Adipocyte (in vitro differentiated cells): ENCODE results near the gene PDZRN3.
A peak's percentile ranks its signal among the peaks of the same experiment; 100 is the strongest.

ENCODE experiments used
- DNase-seq: peaks from one replicate; pipeline ENCODE4 v3.0.0-alpha.2; 2015; ENCODE audit warnings: low read depth
- H3K27me3 ChIP-seq: replicated peaks from 2 replicates; pipeline ENCODE4 v1.7.0; 2013; ENCODE audit warnings: mild to moderate bottlenecking, low read length, moderate library complexity; ENCODE audit not compliant: control insufficient read depth, insufficient read depth
- H3K36me3 ChIP-seq: 2 replicates; pipeline ENCODE4 v1.7.0; 2013; ENCODE audit warnings: low read length, mild to moderate bottlenecking, moderate library complexity; ENCODE audit not compliant: control insufficient read depth, insufficient read depth, severe bottlenecking
- H3K4me1 ChIP-seq: 2 replicates; pipeline ENCODE4 v1.7.0; 2013; ENCODE audit warnings: mild to moderate bottlenecking, low read length, moderate library complexity; ENCODE audit not compliant: control insufficient read depth, insufficient read depth
- H3K4me3 ChIP-seq: 2 replicates; pipeline ENCODE4 v1.7.0; 2013; ENCODE audit warnings: mild to moderate bottlenecking, low read length, moderate library complexity
- H3K9ac ChIP-seq: 2 replicates; pipeline ENCODE4 v1.7.0; 2013; ENCODE audit warnings: mild to moderate bottlenecking, low read length, moderate library complexity
- H3K9me3 ChIP-seq: 2 replicates; pipeline ENCODE4 v1.7.0; 2013; ENCODE audit warnings: mild to moderate bottlenecking, low read length, moderate library complexity; ENCODE audit not compliant: control insufficient read depth

Gene PDZRN3

DNA sequence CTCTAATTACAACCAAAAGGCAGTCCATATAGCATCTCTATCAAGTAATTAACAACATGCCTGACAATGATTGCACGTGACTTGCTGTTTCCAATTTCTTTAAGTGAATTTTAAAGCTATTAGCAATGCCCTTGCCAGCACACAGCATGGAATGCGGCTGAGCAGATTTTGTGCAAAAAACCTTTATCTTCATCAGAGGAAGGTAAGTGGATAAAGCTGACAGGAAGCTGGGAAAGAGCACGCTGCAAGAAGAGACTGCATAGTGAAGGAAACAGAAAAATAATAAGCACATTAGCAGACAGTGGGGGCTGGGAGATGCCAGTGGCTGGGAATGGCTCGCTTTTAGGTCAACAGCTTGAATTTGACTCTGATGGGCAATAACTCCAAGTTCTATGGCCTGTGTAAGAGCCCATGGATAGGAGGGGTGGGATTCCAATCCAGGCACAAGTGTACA lies 138.8 kb downstream of the PDZRN3 start:
- H3K4me3 ChIP-seq, result no peak overlapping the region
- no peak for DNase-seq
- H3K9me3 ChIP-seq, result no peaks in the 10 kb centered on the region
- no peaks in the 10 kb centered on the region for H3K36me3 ChIP-seq
- no peak overlapping the region for H3K9ac ChIP-seq
- peaks cover 21% of the 10 kb centered on the region for H3K4me1 ChIP-seq
- no peaks in the 10 kb centered on the region for H3K27me3 ChIP-seq

DNA sequence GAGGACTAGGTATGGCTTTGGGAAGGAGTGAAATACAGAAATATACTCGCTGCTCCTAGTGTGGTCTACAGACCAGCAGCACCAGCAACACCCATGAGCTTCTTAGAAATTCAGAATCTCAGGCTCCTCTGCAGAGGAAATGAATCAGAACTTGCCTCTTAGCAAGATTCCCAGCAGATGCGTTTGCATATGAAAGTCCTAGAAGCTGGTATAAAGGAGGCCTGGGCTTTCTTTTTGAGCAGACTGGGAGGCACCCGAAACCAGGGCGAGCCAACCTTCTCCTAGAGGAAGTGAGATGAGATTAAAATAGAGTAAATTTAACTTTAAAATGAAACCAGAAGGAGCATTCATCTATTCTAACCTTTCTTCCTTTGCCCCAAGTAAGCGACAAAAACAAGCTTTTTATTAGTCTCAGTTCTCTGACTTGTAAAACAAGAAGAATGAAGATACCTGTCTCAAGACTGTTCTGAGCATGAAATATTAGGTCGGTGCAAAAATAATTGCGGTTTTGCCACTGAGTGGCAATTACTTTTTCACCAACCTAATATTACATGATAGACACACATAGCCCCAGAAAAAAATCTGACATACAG lies 140.0 kb downstream of the PDZRN3 start:
- peaks cover 22% of the 10 kb centered on the region for H3K4me1 ChIP-seq
- no peaks in the 10 kb centered on the region for H3K27me3 ChIP-seq
- H3K9me3 ChIP-seq, result no peaks in the 10 kb centered on the region
- H3K9ac ChIP-seq, result no peak overlapping the region
- DNase-seq, result peak; percentile 44
- H3K4me3 ChIP-seq, result no peak overlapping the region
- no peaks in the 10 kb centered on the region for H3K36me3 ChIP-seq

DNA sequence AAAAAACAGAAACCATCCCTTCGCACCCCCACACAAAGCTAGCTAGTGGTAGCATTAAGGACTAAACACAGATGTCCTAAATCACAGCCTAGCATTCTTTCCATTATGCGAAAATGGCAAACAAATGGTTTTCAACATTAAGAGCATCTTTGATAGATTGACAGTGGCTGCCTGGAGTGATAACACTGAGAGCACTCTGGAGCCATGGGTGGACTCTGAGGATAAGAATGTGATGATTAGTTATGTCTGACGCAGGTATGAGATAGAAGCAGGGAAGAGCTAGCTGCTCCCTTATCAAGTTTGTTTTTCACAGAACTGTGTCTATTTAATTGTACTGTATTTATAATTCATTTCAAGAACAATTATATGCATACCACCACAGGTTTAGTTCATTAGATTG lies 142.9 kb downstream of the PDZRN3 start:
- Histone ChIP-seq H3K4me1 (peaks cover 16% of the 10 kb centered on the region), H3K36me3 (peaks cover under 1% of the 10 kb centered on the region), H3K9me3 (no peaks in the 10 kb centered on the region), H3K4me3 (no peak overlapping the region), H3K9ac (no peak overlapping the region), H3K27me3 (no peaks in the 10 kb centered on the region)
- DNase-seq, result no peak

DNA sequence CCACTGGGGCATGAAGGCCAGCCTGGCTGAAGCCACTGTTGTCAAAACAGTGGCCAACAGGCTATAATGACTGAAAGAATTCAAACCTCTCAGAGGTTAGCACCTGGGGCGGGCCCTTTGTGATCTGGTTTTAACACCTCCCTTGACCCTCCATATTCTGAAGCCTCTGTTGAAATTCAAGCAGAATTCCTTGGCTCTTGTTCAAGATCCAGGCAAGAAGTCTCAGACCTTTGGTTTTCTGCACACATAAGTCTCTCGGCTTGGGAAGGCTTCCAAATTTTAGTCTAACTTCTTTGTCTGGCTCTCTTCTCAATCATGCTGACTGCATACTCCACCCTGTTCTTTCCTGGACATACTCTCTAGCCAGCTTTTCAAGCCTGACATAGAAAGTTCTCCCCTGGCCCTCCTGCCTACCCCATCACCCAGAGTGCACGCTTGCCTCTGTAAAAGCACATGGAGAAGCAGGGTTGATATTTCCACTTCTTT lies 144.5 kb downstream of the PDZRN3 start:
- H3K9me3 ChIP-seq, result no peaks in the 10 kb centered on the region
- no peak overlapping the region for H3K4me3 ChIP-seq
- H3K27me3 ChIP-seq, result no peaks in the 10 kb centered on the region
- peak; percentile 45 for DNase-seq
- peaks cover 16% of the 10 kb centered on the region for H3K4me1 ChIP-seq
- H3K9ac ChIP-seq, result no peak overlapping the region
- peaks cover 4% of the 10 kb centered on the region for H3K36me3 ChIP-seq

DNA sequence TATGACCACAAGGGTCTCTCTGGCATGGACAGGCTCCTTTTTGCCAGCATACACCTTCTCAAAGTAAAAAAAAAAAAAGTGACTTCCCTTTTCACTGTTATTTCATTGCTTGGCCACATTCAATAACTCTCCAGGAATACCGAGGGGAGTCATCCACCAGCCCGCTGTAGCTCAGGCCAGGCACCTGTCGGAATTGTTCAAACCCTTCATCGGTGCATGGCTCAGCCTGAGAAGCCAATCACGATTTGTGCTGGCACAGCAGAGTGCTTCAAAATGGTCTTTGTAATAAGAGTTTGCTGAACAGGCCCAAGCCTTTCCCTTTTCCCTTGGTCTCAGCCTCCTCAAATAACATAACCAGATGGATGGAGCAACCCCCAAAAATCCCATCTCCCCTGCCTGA lies 145.4 kb downstream of the PDZRN3 start:
- H3K27me3 ChIP-seq, result no peaks in the 10 kb centered on the region

DNA sequence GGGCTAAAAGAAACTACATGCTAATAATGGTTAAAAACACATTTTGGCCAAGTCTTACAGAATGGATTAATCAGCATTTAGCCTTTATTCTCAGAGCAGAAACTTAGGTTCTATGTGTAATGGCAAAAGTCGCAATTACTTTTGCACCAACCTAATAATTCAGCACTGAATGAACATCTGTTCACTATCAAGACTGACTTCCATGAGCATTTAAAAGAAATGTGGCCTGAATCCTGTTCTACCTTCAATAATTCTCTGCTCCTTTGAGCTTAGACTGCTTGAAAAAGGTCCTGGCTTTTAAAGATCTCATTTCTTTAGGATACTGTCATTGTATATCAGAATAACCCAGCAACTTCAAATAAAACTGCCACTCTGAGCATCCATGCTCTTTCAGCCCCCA lies 145.9 kb downstream of the PDZRN3 start:
- DNase-seq, result no peak
- H3K36me3 ChIP-seq, result peaks cover 4% of the 10 kb centered on the region
- no peaks in the 10 kb centered on the region for H3K27me3 ChIP-seq
- no peak overlapping the region for H3K4me3 ChIP-seq
- H3K4me1 ChIP-seq, result peaks cover 12% of the 10 kb centered on the region
- no peak overlapping the region for H3K9ac ChIP-seq
- no peaks in the 10 kb centered on the region for H3K9me3 ChIP-seq

More for the DNA sequence above, 145.4 kb downstream of the PDZRN3 start:
- no peak overlapping the region for H3K4me3 ChIP-seq
- H3K36me3 ChIP-seq, result peaks cover 4% of the 10 kb centered on the region
- no peaks in the 10 kb centered on the region for H3K9me3 ChIP-seq
- peaks cover 12% of the 10 kb centered on the region for H3K4me1 ChIP-seq
- H3K9ac ChIP-seq, result no peak overlapping the region
- no peak for DNase-seq

DNA sequence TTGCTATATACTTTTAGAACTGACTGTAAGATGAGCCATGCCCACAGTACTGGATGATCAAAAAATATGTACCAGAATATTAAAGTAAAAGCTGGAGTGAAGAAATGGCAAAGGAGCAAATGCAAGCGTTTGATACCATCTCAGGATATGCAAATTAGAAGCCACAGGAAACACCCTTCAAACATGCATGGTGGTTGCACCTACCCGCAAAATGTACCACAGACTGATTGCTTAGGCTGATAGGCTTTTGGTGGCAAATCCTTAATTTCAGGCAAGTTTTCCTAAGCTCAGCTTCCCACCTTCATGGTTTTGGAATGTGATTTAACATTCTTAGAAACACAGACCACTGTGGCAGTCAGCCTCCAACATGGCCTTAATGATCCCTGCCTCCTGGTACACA lies 149.0 kb downstream of the PDZRN3 start:
- H3K9me3 ChIP-seq, result no peaks in the 10 kb centered on the region
- no peak overlapping the region for H3K9ac ChIP-seq
- DNase-seq, result no peak
- H3K27me3 ChIP-seq, result no peaks in the 10 kb centered on the region
- H3K36me3 ChIP-seq, result peaks cover 4% of the 10 kb centered on the region
- no peak overlapping the region for H3K4me3 ChIP-seq
- H3K4me1 ChIP-seq, result peaks cover 22% of the 10 kb centered on the region

DNA sequence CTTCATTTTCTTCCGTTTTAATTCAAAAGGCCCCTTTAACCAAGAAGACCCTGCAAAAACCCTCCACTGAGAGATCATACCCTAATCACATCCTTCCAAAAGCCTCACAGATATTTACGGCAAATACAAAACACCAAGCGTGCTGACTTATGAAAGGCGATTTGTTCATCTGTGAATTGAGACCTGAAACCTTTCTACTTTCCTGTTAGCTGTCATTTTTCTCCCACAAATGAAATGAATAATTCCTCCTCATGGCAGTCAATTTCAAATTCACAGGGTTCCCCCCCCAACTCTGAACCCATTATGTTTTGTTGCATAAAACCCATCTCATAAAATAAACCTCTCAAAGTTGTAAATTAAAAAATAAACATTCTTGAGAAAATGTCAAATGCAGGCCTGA lies 149.6 kb downstream of the PDZRN3 start:
- H3K27me3 ChIP-seq, result no peaks in the 10 kb centered on the region
- peaks cover 23% of the 10 kb centered on the region for H3K4me1 ChIP-seq
- no peak overlapping the region for H3K9ac ChIP-seq
- no peak overlapping the region for H3K4me3 ChIP-seq
- no peaks in the 10 kb centered on the region for H3K9me3 ChIP-seq
- peaks cover 4% of the 10 kb centered on the region for H3K36me3 ChIP-seq
- no peak for DNase-seq

DNA sequence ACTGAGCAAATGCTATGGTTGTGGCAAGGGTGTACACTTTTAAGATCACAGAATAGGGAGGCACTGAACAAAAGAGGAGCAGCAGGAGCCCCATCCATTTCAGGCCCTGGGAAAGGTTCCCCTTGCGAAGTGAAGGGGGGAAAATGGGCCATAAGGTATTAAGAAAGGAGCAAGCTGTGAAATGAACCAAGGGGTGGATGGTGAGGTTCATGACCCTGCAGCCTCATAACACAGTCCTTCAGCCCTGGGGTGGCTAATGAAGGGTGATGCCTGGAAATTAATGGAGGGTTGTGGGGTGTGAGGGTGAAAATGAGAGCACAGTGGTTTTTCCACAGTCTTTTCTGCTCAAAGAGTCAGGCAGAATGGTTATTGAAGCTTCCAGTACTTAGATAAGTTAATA lies 150.1 kb downstream of the PDZRN3 start:
- Histone ChIP-seq H3K36me3 (peaks cover 4% of the 10 kb centered on the region), H3K4me1 (peaks cover 18% of the 10 kb centered on the region), H3K9me3 (no peaks in the 10 kb centered on the region), H3K4me3 (no peak overlapping the region), H3K9ac (no peak overlapping the region), H3K27me3 (no peaks in the 10 kb centered on the region)
- no peak for DNase-seq

DNA sequence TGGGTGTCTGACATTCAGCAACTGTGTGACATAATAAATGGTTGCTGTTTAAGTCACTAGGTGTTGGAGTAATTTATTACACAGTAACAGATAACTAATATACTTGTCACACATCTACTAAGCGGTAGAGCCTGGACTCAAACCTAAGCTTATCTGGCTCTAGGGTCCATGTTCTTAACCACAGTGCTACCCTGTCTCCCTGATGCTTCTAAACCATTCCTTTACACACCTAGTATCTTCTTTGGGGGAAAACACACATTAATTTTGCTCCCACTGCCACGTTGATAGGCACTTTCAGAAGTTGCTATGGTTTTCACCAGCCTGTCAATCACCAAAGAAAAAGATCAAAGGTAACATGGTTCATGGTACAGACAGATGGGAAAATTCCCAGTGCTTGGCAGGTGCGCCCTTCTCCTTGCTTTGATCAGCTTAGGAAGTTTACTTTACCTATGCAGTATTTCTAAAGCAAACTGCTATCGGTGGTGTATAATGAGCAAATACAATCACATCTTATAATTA lies 150.8 kb downstream of the PDZRN3 start:
- Histone ChIP-seq H3K27me3 (no peaks in the 10 kb centered on the region), H3K9me3 (no peaks in the 10 kb centered on the region), H3K4me3 (no peak overlapping the region), H3K9ac (no peak overlapping the region), H3K4me1 (peaks cover 18% of the 10 kb centered on the region), H3K36me3 (peaks cover 4% of the 10 kb centered on the region)
- DNase-seq, result no peak

DNA sequence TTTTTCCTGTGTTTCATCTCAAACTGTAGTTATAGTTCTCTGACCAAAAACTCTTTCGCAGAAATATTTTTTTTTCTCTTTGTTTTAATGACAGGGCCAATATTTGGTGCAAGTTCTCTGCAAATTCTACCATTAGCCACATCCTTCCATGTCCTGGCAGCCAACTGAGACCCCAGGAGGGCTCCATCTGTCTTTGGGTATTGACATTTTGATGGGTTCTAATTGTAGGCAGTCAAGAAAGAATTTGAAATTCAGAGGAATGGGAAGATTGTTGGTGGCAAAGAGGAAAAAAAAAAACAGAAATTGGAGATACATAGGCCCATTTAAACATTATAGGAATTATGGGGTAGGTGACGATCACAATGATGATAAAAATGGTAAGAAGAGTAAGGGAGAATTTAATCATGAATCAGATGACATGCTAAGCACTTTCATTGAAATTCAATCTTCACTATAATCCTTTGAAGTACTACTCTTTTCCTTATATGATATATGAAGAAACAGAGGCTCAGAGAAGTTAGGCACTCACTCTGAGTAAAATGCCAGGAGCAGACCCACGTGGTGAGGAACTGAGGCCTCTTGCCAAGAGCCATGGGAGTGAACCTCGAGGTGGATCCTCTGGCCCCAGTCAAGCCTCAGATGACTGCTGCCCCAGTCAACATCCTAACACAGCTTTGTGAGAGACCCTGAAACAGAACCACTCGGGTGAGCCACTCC lies 151.4 kb downstream of the PDZRN3 start:
- H3K9ac ChIP-seq, result no peak overlapping the region
- H3K27me3 ChIP-seq, result no peaks in the 10 kb centered on the region
- H3K9me3 ChIP-seq, result no peaks in the 10 kb centered on the region
- peaks cover 18% of the 10 kb centered on the region for H3K4me1 ChIP-seq
- H3K36me3 ChIP-seq, result peaks cover 4% of the 10 kb centered on the region
- no peak for DNase-seq
- no peak overlapping the region for H3K4me3 ChIP-seq
